Panc1 (cell line): ENCODE data around the gene ATP13A3. TPM values are rescaled to one million over a fixed set of nuclear protein-coding genes. Genes with fewer than 3 reads are reported as not detected.

Source experiments
- ATAC-seq: fragments of 200-7000 bp; cut with Tn5 transposase; 2 replicates; pipeline ENCODE4 v1.9.1; 2020; ENCODE audit warnings: mild to moderate bottlenecking, moderate library complexity
- BruUV-seq: library from RNA; stranded (reverse); fragments of 400-500 nt; replicated peaks from 2 replicates; lab custom pipeline; 2021; lab: Mats Ljungman, UMichigan
- CTCF ChIA-PET: fragments of 300-600 bp; sonication (Branson Sonifier 250); formaldehyde crosslinking; loops from one replicate; lab custom pipeline; 2022; ENCODE audit warnings: antibody characterized with exemption; lab: Charles Lee
- POLR2A ChIA-PET: fragments of 300-600 bp; sonication (Branson Sonifier 250); formaldehyde crosslinking; loops from one replicate; lab custom pipeline; 2022; ENCODE audit warnings: antibody characterized with exemption; lab: Charles Lee
- DNase-seq: peaks from one replicate; pipeline ENCODE4 v3.0.0-alpha.2; 2010; ENCODE audit warnings: low read depth, low spot score
- H3K27ac ChIP-seq: 2 replicates; pipeline ENCODE4 v1.5.1; 2011; ENCODE audit warnings: mild to moderate bottlenecking, low read length, inconsistent platforms
- H3K27me3 ChIP-seq: fragments of 200-500 bp; sonication (Bioruptor generic); 2 replicates; pipeline ENCODE4 v1.6.0; 2014; ENCODE audit warnings: low read length, inconsistent platforms; ENCODE audit not compliant: control insufficient read depth, insufficient read depth
- H3K36me3 ChIP-seq: fragments of 200-500 bp; sonication (Bioruptor generic); 2 replicates; pipeline ENCODE4 v1.5.1; 2014; ENCODE audit warnings: inconsistent platforms, mild to moderate bottlenecking, low read length, moderate library complexity; ENCODE audit not compliant: control insufficient read depth, insufficient read depth
- H3K4me1 ChIP-seq: 2 replicates; pipeline ENCODE4 v1.5.1; 2011; ENCODE audit warnings: inconsistent platforms, mild to moderate bottlenecking, low read length, moderate library complexity; ENCODE audit not compliant: control insufficient read depth, insufficient read depth
- H3K4me3 ChIP-seq, 2 experiments: 2 replicates each; pipeline ENCODE4 v1.5.1; 2011 to 2012; ENCODE audit warnings: low read depth in 2 of 2, low read length in 2 of 2, mild to moderate bottlenecking in 2 of 2, inconsistent platforms in 1 of 2, moderate library complexity in 1 of 2
- H3K9me3 ChIP-seq: fragments of 200-500 bp; sonication (Bioruptor generic); 2 replicates; pipeline ENCODE4 v1.5.1; 2014; ENCODE audit warnings: low read depth, mild to moderate bottlenecking, inconsistent platforms, low read length, moderate library complexity; ENCODE audit not compliant: control insufficient read depth, insufficient read depth
- POLR2AphosphoS5 ChIP-seq: IDR thresholded peaks from 2 replicates; pipeline ENCODE4 v1.6.1; 2012; ENCODE audit warnings: mild to moderate bottlenecking, low read depth, low read length, moderate library complexity
- TCF7L2 ChIP-seq: IDR thresholded peaks from 2 replicates; pipeline ENCODE4 v1.6.1; 2011; ENCODE audit warnings: mild to moderate bottlenecking, low read depth, low read length, inconsistent platforms
- in situ Hi-C: cut with HindIII; loops from 2 replicates; pipeline ENCODE4 v1.10.0; 2016; ENCODE audit warnings: low sequenced_read_pairs, low pct_unique_long_range_greater_than_20kb
- intact Hi-C: fragments of 100-400 bp; cut with micrococcal nuclease; formaldehyde crosslinking; loops from one replicate; pipeline ENCODE4 v1.10.0; 2022; ENCODE audit not compliant: unreplicated experiment
- total RNA-seq: library from RNA; stranded (reverse); gene quantifications from one replicate; pipeline ENCODE4 v1.2.1, GENCODE V29; 2021; ENCODE audit not compliant: unreplicated experiment
- TF ChIP-seq, protein P1 (sequence below): fragments of 450-650 bp; IDR thresholded peaks from 2 replicates; pipeline ENCODE4 v1.5.1; 2017; ENCODE audit warnings: mild to moderate bottlenecking
- TF ChIP-seq, protein P2 (sequence below), 2 experiments: IDR thresholded peaks; 2 replicates each; pipeline ENCODE4 v1.6.1; 2011 to 2012; ENCODE audit warnings: low read depth in 2 of 2, control low read depth in 1 of 2, low read length in 1 of 2, mild to moderate bottlenecking in 1 of 2, moderate library complexity in 1 of 2; ENCODE audit not compliant: insufficient read depth in 1 of 2

The ATP13A3 gene
- total RNA-seq, 1 experiment from 2014 or later, result 169 TPM

GRCh38 chr3:194534243-194534642, 47.4 kb upstream of the ATP13A3 start:
- BruUV-seq, result no TSS peak
- in situ Hi-C loops, result no loop called here
- Histone ChIP-seq H3K4me1 (peaks cover 15% of the 10 kb centered on the region), H3K27ac (no peak overlapping the region), H3K36me3 (no peaks in the 10 kb centered on the region), H3K27me3 (no peaks in the 10 kb centered on the region), H3K4me3 (no peak overlapping the region), H3K9me3 (peaks cover 15% of the 10 kb centered on the region)
- CTCF ChIA-PET, result no interaction called here
- ATAC-seq (no peak), DNase-seq (no peak)
- POLR2A ChIA-PET, result no interaction called here
- TF ChIP-seq TCF7L2, result no peak
- no peak for TF ChIP-seq POLR2AphosphoS5
- TF ChIP-seq, protein P1, sequence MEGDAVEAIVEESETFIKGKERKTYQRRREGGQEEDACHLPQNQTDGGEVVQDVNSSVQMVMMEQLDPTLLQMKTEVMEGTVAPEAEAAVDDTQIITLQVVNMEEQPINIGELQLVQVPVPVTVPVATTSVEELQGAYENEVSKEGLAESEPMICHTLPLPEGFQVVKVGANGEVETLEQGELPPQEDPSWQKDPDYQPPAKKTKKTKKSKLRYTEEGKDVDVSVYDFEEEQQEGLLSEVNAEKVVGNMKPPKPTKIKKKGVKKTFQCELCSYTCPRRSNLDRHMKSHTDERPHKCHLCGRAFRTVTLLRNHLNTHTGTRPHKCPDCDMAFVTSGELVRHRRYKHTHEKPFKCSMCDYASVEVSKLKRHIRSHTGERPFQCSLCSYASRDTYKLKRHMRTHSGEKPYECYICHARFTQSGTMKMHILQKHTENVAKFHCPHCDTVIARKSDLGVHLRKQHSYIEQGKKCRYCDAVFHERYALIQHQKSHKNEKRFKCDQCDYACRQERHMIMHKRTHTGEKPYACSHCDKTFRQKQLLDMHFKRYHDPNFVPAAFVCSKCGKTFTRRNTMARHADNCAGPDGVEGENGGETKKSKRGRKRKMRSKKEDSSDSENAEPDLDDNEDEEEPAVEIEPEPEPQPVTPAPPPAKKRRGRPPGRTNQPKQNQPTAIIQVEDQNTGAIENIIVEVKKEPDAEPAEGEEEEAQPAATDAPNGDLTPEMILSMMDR, result no peak
- TF ChIP-seq, protein P2, sequence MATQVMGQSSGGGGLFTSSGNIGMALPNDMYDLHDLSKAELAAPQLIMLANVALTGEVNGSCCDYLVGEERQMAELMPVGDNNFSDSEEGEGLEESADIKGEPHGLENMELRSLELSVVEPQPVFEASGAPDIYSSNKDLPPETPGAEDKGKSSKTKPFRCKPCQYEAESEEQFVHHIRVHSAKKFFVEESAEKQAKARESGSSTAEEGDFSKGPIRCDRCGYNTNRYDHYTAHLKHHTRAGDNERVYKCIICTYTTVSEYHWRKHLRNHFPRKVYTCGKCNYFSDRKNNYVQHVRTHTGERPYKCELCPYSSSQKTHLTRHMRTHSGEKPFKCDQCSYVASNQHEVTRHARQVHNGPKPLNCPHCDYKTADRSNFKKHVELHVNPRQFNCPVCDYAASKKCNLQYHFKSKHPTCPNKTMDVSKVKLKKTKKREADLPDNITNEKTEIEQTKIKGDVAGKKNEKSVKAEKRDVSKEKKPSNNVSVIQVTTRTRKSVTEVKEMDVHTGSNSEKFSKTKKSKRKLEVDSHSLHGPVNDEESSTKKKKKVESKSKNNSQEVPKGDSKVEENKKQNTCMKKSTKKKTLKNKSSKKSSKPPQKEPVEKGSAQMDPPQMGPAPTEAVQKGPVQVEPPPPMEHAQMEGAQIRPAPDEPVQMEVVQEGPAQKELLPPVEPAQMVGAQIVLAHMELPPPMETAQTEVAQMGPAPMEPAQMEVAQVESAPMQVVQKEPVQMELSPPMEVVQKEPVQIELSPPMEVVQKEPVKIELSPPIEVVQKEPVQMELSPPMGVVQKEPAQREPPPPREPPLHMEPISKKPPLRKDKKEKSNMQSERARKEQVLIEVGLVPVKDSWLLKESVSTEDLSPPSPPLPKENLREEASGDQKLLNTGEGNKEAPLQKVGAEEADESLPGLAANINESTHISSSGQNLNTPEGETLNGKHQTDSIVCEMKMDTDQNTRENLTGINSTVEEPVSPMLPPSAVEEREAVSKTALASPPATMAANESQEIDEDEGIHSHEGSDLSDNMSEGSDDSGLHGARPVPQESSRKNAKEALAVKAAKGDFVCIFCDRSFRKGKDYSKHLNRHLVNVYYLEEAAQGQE (IDR thresholded peaks at IDR 0.05; ENCODE audit: insufficient read depth in 1 of 2, low read depth in 2 of 2, low read length in 1 of 2), result no peak
- intact Hi-C loops, result no loop called here

GRCh38 chr3:194532591-194532990, 45.8 kb upstream of the ATP13A3 start:
- peaks cover 11% of the 10 kb centered on the region for H3K4me1 ChIP-seq
- TF ChIP-seq, protein P2 (IDR thresholded peaks at IDR 0.05; ENCODE audit: insufficient read depth in 1 of 2, low read depth in 2 of 2, low read length in 1 of 2), result no peak
- no peak for TF ChIP-seq TCF7L2
- H3K27me3 ChIP-seq, result no peaks in the 10 kb centered on the region
- ATAC-seq, result no peak
- POLR2A ChIA-PET, result no interaction called here
- DNase-seq, result no peak
- peaks cover 15% of the 10 kb centered on the region for H3K9me3 ChIP-seq
- no peaks in the 10 kb centered on the region for H3K36me3 ChIP-seq
- intact Hi-C loops, result no loop called here
- H3K4me3 ChIP-seq, result no peak overlapping the region
- in situ Hi-C loops, result no loop called here
- no peak overlapping the region; the same call in 1 of the 2 replicates for H3K27ac ChIP-seq
- BruUV-seq, result no TSS peak
- CTCF ChIA-PET, result no interaction called here
